B cell (primary cell): ENCODE data around the gene CLCNKA. TPM values are rescaled to one million over a fixed set of nuclear protein-coding genes. Genes with fewer than 3 reads are reported as not detected.

Experiments used
- ATAC-seq: fragments of 200-7000 bp; cut with Tn5 transposase; one replicate; pipeline ENCODE4 v1.10.0; 2021; ENCODE audit warnings: low read depth, mild to moderate bottlenecking, moderate number of reproducible peaks, moderate library complexity
- CTCF ChIA-PET: fragments of 350-600 bp; sonication (Branson Sonifier 250); formaldehyde crosslinking; loops from one replicate; lab custom pipeline; 2021; ENCODE audit warnings: antibody characterized with exemption, inconsistent platforms; lab: Charles Lee
- POLR2A ChIA-PET: fragments of 350-600 bp; sonication (Branson Sonifier 250); formaldehyde crosslinking; loops from one replicate; lab custom pipeline; 2021; ENCODE audit warnings: antibody characterized with exemption; lab: Charles Lee
- DNase-seq: peaks from one replicate; pipeline ENCODE4 v3.0.0; 2013
- H2AFZ ChIP-seq: 2 replicates; pipeline ENCODE4 v1.6.1; 2012; ENCODE audit warnings: mild to moderate bottlenecking, low read depth, low read length; ENCODE audit not compliant: insufficient read depth, poor library complexity, severe bottlenecking
- H3K27ac ChIP-seq, 2 donors: 1 replicate in 1 of 2; 2 replicates in 1 of 2; pipeline ENCODE4 v1.5.1; 2012 to 2013; ENCODE audit warnings: low read length in 2 of 2, mild to moderate bottlenecking in 2 of 2, moderate library complexity in 1 of 2
- H3K27me3 ChIP-seq, 4 experiments: fragments of 200-600 bp in 1 of 4; sonication (generic) in 1 of 4; replicated peaks in 1 of 4; 1 replicate in 2 of 4; 2 replicates in 2 of 4; pipeline versions ENCODE4 v1.6.1 to v1.7.0; 2013 to 2016; ENCODE audit warnings: low read length in 3 of 4, mild to moderate bottlenecking in 2 of 4, mixed read lengths in 1 of 4, moderate library complexity in 1 of 4; ENCODE audit not compliant: insufficient read depth in 4 of 4, control insufficient read depth in 3 of 4; ENCODE audit errors: control extremely low read depth in 1 of 4
- H3K36me3 ChIP-seq, 2 experiments: replicated peaks in 1 of 2; 1 replicate in 1 of 2; 2 replicates in 1 of 2; pipeline versions ENCODE4 v1.6.1 to v1.7.1; 2013; ENCODE audit warnings: low read length in 1 of 2; ENCODE audit not compliant: insufficient read depth in 2 of 2, control insufficient read depth in 1 of 2; ENCODE audit errors: control extremely low read depth in 1 of 2, extremely low read depth in 1 of 2
- H3K4me1 ChIP-seq, 2 donors: fragments of 200-600 bp in 1 of 2; sonication (generic) in 1 of 2; 1 replicate in 1 of 2; 2 replicates in 1 of 2; pipeline versions ENCODE4 v1.5.1 to v1.6.1; 2013 to 2017; ENCODE audit warnings: low read length in 2 of 2; ENCODE audit not compliant: control insufficient read depth in 2 of 2, insufficient read depth in 2 of 2
- H3K4me2 ChIP-seq: replicated peaks from 2 replicates; pipeline ENCODE3; 2012; ENCODE audit warnings: mild to moderate bottlenecking, low read depth, low read length; ENCODE audit not compliant: poor library complexity, severe bottlenecking
- H3K4me3 ChIP-seq, 5 experiments: fragments of 200-600 bp in 1 of 5; sonication (generic) in 1 of 5; 1 replicate in 3 of 5; 2 replicates in 2 of 5; pipeline versions ENCODE4 v1.5.1 to v1.7.0; 2011 to 2016; ENCODE audit warnings: low read length in 4 of 5, mild to moderate bottlenecking in 4 of 5, low read depth in 2 of 5, control low read depth in 1 of 5, moderate library complexity in 1 of 5; ENCODE audit not compliant: insufficient read depth in 1 of 5; ENCODE audit errors: control extremely low read depth in 1 of 5, extremely low read depth in 1 of 5
- H3K79me2 ChIP-seq: fragments of 200-600 bp; sonication (generic); one replicate; pipeline ENCODE4 v1.6.0; 2016; ENCODE audit warnings: low read length; ENCODE audit not compliant: control insufficient read depth, insufficient read depth
- H3K9ac ChIP-seq: fragments of 200-600 bp; sonication (generic); 2 replicates; pipeline ENCODE4 v1.6.1; 2017; ENCODE audit warnings: mild to moderate bottlenecking, low read length, moderate library complexity
- H3K9me3 ChIP-seq, 3 donors: one replicate each; pipeline versions ENCODE4 v1.6.1 to v1.7.1; 2013; ENCODE audit warnings: low read length in 2 of 3; ENCODE audit not compliant: control insufficient read depth in 2 of 3, insufficient read depth in 1 of 3; ENCODE audit errors: control extremely low read depth in 1 of 3
- H4K20me1 ChIP-seq: 2 replicates; pipeline ENCODE4 v1.6.0; 2012; ENCODE audit warnings: mild to moderate bottlenecking, low read length; ENCODE audit not compliant: insufficient read depth, control insufficient read depth, poor library complexity, severe bottlenecking
- H3K27ac Mint-ChIP-seq: one replicate; pipeline ENCODE4 v1.8.0; 2021; ENCODE audit warnings: mixed read lengths
- H3K27me3 Mint-ChIP-seq: one replicate; pipeline ENCODE4 v1.8.0; 2021; ENCODE audit warnings: mixed read lengths
- H3K4me1 Mint-ChIP-seq: one replicate; pipeline ENCODE4 v1.8.0; 2021; ENCODE audit warnings: mixed read lengths
- H3K4me3 Mint-ChIP-seq: one replicate; pipeline ENCODE4 v1.8.0; 2021; ENCODE audit warnings: mixed read lengths
- H3K9me3 Mint-ChIP-seq: one replicate; pipeline ENCODE4 v1.8.0; 2022; ENCODE audit warnings: mixed read lengths; ENCODE audit not compliant: insufficient read depth
- CTCF ChIP-seq: fragments of 200-600 bp; IDR thresholded peaks from one replicate; pipeline ENCODE4 v1.8.0; 2022; ENCODE audit warnings: antibody characterized with exemption, mild to moderate bottlenecking
- EZH2 ChIP-seq: IDR thresholded peaks from 2 replicates; pipeline ENCODE4 v1.6.1; 2012; ENCODE audit warnings: borderline replicate concordance, low read depth, mild to moderate bottlenecking, moderate library complexity, low read length; ENCODE audit not compliant: insufficient read depth, poor library complexity, severe bottlenecking
- WGBS: methylation state at CpG from one replicate; pipeline ENCODE4 v1.1.5; 2013; ENCODE audit warnings: missing lambda C conversion rate; ENCODE audit not compliant: insufficient coverage; 5-methylcytosine and 5-hydroxymethylcytosine counted together
- intact Hi-C: fragments of 100-400 bp; cut with micrococcal nuclease; formaldehyde crosslinking; loops from one replicate; pipeline ENCODE4 v1.10.0; 2022
- polyA plus RNA-seq: library from polyadenylated mRNA; depleted of rRNA; stranded (reverse); fragments of >200 nt; gene quantifications from 2 replicates; pipeline ENCODE4 v1.2.3, GENCODE V29; 2012
- total RNA-seq, 2 donors: library from RNA; stranded (reverse); fragments of 120-200 nt in 1 of 2; gene quantifications; 1 replicate in 1 of 2; 2 replicates in 1 of 2; pipeline versions ENCODE4 v1.2.3 to v1.2.4, GENCODE V29; 2013 to 2022

CLCNKA gene
- total and polyA plus RNA-seq, 2 donors (not counting 1 experiment from before 2014, with no cell fraction given) = 0.03 TPM; not detected in 1

GRCh38 chr1:16017461-16018303 is 4.2 kb upstream of the CLCNKA start, which contains the start of gene HSPB7:
TSS of gene HSPB7 (minus strand) at chr1:16018043. CDS start at chr1:16017963, 80 bp downstream.
- Histone ChIP-seq H3K79me2 (no peaks in the 10 kb centered on the region), H3K4me2 (no peak within 1 kb of the TSS), H3K9me3 (no peaks in the 10 kb centered on the region), H3K27me3 (no peaks in the 10 kb centered on the region), H2AFZ (no peak within 1 kb of the TSS), H4K20me1 (no peaks in the 10 kb centered on the region), H3K9ac (no peak within 1 kb of the TSS), H3K27ac (no peak within 1 kb of the TSS), H3K36me3 (no peaks in the 10 kb centered on the region), H3K4me1 (peaks cover 12 to 26% of the 10 kb centered on the region in 2 donors), H3K4me3 (no peak within 1 kb of the TSS)
- Mint-ChIP-seq H3K4me3 (no peak within 1 kb of the TSS), H3K9me3 (no peaks in the 10 kb centered on the region), H3K27me3 (peaks cover 8% of the 10 kb centered on the region), H3K27ac (no peak within 1 kb of the TSS), H3K4me1 (peaks cover 21% of the 10 kb centered on the region)
- no peak for TF ChIP-seq EZH2
- TF ChIP-seq CTCF = no peak
- intact Hi-C loops = no loop called here
- no peak for ATAC-seq
- WGBS = 86% methylated on average over 37 of the region's 37 CpGs
- ChIA-PET CTCF (interaction anchor here (0.9 to 3.6 kb wide), 3 partner anchors 7 to 1431 kb away, joined by 3 to 15 read pairs (median 4); no protein-coding TSS in a partner anchor), POLR2A (no interaction called here)
- no peak for DNase-seq

- H3K9ac ChIP-seq = no peak overlapping the region
- no peak overlapping the region for H2AFZ ChIP-seq
- WGBS = no CpG with 5 or more reads among the region's 4 CpGs
- no peak for TF ChIP-seq CTCF
- no peak for TF ChIP-seq EZH2
- no peaks in the 10 kb centered on the region for H3K27me3 ChIP-seq
- peaks cover 11 to 20% of the 10 kb centered on the region in 2 donors for H3K4me1 ChIP-seq
- no peak overlapping the region for H3K27ac ChIP-seq
- ATAC-seq (no peak), DNase-seq (no peak)
- intact Hi-C loops = no loop called here
- H3K36me3 ChIP-seq = no peaks in the 10 kb centered on the region
- H3K4me2 ChIP-seq = no peak overlapping the region
- H3K4me1 Mint-ChIP-seq = peaks cover 21% of the 10 kb centered on the region
- CTCF ChIA-PET = interaction anchor here (1.3 to 3.6 kb wide), 2 partner anchors 8 to 10 kb away, joined by 4 to 15 read pairs; no protein-coding TSS in a partner anchor
- H3K27ac Mint-ChIP-seq = no peak overlapping the region
- H3K9me3 ChIP-seq = no peaks in the 10 kb centered on the region
- POLR2A ChIA-PET = no interaction called here
- no peaks in the 10 kb centered on the region for H3K9me3 Mint-ChIP-seq
- no peak overlapping the region for H3K4me3 ChIP-seq
- H4K20me1 ChIP-seq = no peaks in the 10 kb centered on the region
- no peaks in the 10 kb centered on the region for H3K79me2 ChIP-seq
- H3K4me3 Mint-ChIP-seq = no peak overlapping the region
- H3K27me3 Mint-ChIP-seq = peaks cover 8% of the 10 kb centered on the region
Observed at GRCh38 chr1:16018308-16018707, 3.5 kb upstream of the CLCNKA start.
